HL-60/S4 (cell line): ENCODE results near the gene MAPKAP1.

Source experiments
- in situ Hi-C: fragments of 300-500 bp; cut with MboI; formaldehyde crosslinking; loops from 2 replicates; pipeline ENCODE4 v1.14.3; 2022; ENCODE audit warnings: low sequenced_read_pairs

MAPKAP1 gene

DNA sequence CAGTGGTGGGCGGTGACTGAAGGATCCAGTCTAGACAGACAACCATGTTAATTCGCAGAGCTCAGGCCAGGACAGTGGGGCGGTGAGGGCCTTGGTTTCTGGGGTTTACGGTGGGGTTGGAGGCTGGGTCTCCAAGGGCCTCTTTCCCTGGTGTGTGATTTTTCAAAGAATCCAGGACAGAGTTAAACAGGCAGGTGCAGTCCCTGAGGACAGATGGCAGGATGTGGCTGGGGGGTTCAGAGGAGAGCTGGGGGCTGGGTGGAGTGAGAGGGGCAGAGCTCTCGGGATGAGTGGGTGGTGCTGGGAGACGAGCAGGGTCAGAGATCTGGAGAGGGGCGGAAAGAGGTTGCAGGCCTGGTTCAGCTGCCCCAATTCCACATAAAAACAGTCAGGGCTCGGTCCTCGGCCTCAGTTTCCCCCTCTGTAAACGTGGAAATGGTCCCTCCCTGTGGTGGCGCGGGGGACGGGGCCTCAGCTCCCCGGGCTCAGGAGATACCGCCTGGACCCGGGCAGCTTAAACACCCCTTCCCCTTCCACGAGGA lies 299.5 kb downstream of the MAPKAP1 start:
- in situ Hi-C loops: loop anchor here (25.0 kb wide), 3 partner anchors 205 to 1080 kb away; no protein-coding TSS in a partner anchor

- in situ Hi-C loops: loop anchor here (25.0 kb wide), 3 partner anchors 206 to 1081 kb away; no protein-coding TSS in a partner anchor
Observed at GRCh38 chr9:125406810-125407087, 300.3 kb downstream of the MAPKAP1 start.

DNA sequence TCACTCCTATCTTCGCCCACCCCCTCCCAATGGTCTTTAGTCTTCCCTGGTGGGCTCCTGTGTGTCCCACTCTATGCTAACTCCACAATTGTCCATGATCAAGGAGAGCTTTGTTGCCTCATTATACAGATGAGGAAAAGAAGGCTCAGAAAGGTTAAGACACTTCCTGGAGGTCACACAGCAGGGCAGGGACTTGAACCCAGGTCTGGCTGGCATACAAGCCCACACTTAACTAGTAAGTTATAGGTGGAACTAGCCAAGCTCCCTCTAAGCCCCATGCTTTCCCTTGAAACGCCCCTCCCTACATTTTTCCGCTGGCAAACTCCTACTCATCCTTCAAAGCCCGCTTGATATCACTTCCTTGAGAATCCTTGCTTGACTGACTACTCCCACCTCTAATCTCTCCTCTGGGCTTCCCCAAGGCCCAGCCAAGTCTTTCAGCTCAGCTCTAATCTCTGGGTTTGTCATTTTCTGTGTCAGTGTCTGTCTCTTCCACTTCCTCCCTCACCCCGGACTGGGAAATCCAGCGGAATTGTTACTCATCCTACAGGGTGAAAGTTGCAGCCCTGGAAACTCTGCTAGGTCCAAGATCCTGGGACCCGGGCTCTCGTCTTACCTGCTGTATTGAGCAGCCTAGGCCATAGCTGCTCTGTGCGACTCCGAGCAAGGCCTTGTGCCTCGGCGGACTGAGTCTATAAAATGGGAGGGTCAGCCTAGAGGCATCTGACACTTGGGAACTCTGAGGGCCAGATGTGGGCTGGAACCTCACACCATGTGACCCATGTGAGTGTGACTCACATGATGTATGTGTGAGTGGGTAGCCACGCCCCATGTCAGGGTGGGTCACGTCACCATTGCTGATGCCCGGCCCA lies 300.8 kb downstream of the MAPKAP1 start:
- in situ Hi-C loops: loop anchor here (25.0 kb wide), 3 partner anchors 206 to 1081 kb away; no protein-coding TSS in a partner anchor

GRCh38 chr9:125404733-125405132 lies 302.3 kb downstream of the MAPKAP1 start:
- in situ Hi-C loops: loop anchor here (25.0 kb wide), 3 partner anchors 208 to 1083 kb away; no protein-coding TSS in a partner anchor

DNA sequence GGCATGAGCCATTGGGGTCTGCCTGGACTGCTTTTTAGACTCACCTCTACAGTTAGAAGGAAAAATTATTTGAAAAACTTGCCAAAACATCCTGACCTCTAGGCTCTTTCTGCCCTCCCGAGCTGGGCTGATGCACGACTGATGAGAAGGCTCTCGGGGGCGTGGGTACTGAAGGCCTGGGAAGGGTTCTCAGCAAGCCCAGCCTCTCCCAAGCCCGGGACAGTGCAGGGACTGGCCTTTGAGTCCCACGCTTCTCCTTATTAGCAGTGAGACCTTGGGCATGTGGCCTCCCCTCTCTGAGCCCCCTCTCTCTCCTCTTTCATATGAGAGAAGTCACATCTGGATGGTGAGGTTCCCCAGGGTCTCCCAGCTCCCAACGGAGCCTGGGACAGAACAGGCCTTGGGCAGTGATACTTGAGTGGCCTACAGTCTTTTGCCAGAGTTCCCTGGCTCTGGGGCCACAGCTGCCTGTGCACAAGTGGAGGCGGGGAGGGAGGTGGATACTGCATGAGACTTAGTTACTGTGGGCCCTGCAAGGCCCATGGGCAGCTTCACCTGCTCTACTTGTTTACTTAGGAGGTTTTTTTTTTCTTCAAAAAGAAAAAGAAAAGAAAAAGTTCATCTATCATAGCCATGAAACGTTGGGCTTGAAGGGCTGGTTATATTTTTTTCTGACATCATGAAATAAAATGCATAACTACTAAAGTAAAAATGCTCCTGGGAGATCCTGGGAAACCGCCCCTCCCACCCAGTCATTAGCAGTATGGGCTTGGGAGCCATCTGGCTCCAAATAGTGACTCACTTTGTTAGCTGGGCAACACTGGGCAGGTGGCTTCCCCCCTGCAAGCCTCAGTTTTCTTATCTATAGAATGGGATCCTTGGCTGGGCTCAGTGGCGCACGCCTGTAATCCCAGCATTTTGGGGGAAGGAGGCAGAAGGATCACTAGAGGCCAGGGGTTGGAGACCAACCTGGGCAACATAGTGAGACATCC lies 306.0 kb downstream of the MAPKAP1 start:
- in situ Hi-C loops: loop anchor here (25.0 kb wide), 3 partner anchors 211 to 1086 kb away; no protein-coding TSS in a partner anchor

- in situ Hi-C loops: loop anchor here (25.0 kb wide), 3 partner anchors 212 to 1087 kb away; no protein-coding TSS in a partner anchor
Observed at GRCh38 chr9:125400232-125400631, 306.8 kb downstream of the MAPKAP1 start.

GRCh38 chr9:125399666-125400065 lies 307.3 kb downstream of the MAPKAP1 start:
- in situ Hi-C loops: loop anchor here (25.0 kb wide), 3 partner anchors 213 to 1088 kb away; no protein-coding TSS in a partner anchor

DNA sequence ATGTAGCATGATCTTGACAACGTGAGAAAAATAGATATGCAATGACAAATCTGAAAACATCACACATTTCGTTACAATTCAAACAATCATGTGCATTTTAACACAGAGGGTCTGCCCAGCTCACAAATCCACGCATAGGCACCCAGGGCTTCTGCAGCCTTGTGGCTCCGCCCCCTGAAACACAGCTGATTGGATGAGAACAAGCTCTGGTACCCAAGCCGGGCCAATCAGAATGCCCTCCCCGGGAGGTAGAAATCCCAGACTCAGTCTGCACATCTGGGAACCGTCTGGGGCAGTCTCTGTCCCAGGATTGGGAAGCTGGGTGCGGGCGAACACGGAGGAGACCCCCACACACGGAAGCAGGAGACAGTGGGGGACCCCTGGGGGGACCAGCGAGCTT lies 307.8 kb downstream of the MAPKAP1 start:
- in situ Hi-C loops: no loop called here

DNA sequence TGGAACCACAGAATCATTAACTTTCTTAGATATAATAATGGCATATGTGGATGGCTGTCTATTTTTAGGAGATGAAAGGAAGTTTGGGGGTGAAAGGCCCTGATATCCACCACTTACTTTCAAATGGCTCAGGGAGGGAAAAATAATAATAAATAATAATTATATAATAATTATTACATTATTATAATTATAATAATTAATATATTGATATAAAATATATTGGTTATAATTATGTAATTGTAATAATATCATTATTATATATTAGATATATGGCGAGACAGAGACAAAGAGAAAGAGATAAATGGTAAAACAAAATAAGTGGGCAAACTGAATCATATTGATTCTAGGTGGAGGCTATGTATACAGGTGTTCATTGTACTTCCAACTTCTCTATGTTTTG lies 308.8 kb downstream of the MAPKAP1 start:
- in situ Hi-C loops: no loop called here

- in situ Hi-C loops: no loop called here
Observed at GRCh38 chr9:125397736-125398135, 309.3 kb downstream of the MAPKAP1 start.

DNA sequence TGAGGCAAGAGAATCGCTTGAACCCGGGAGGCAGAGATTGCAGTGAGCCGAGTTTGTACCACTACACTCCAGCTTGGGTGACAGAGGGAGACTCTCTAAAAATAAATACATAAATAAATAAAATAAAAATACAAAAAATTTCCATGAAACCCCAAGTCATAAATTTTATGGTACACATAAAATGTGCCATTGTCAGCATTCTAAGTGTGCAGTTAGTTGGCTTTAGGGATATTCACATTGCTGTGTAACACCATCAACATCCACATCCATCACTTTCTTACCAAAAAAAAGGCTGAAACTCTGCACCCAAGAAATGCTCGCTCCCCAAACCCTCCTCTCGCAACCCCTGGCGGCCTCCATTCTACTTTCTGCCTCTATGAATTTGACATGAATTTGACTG lies 310.2 kb downstream of the MAPKAP1 start:
- in situ Hi-C loops: no loop called here

DNA sequence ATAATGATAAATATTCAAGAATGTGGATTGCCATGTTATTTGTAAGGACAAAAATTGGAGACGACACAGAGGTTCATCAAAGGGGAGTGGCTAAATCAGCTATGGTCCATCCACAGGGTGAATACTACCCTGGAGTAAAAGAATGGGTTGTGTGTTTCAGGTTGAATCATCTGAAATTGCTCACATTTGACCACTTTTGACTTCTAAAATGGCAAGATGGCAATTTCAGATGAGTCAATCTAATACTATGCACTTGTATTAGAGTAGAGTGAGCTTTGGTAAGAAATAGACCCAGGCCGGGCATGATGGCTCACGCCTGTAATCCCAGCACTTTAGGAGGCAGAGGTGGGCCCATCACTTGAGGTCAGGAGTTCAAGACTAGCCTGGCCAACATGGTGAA lies 313.6 kb downstream of the MAPKAP1 start:
- in situ Hi-C loops: no loop called here

- in situ Hi-C loops: no loop called here
Observed at GRCh38 chr9:125391704-125392103, 315.3 kb downstream of the MAPKAP1 start.

DNA sequence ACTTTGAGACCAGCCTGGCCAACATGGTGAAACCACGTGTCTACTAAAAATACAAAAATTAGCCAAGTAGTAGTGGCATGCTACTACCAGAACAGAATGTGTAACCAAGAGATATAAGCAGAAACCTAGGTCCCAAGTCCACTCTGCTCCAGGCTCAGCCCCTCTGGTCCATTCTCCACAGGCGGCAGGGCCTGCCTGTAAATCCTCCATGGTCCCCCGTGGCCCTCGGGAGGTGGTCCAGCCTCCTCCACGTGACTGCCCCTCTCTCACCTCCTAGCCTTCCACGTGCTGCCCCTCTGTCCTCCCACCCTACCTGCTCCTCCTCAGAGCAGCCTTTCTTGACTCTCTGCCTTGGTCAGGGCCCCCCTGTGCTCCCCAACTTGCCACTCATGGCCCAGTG lies 318.0 kb downstream of the MAPKAP1 start:
- in situ Hi-C loops: no loop called here

- in situ Hi-C loops: no loop called here
Observed at GRCh38 chr9:125387861-125388524, 319.0 kb downstream of the MAPKAP1 start.
